ENCODE results near the gene UBE2H. TPM values are rescaled to one million over a fixed set of nuclear protein-coding genes. Genes with fewer than 3 reads are reported as not detected.

UBE2H gene
- total and polyA plus RNA-seq, 10 of the 15 experiments (the other 5 are each of a cell fraction or from before 2014, with no cell fraction given) = 15.6 to 75.5 (median 32.8) TPM

GRCh38 chr7:129948877-129949291 lies 3.9 kb downstream of the UBE2H start:
- peaks cover 0 to 9% of the 10 kb centered on the region in 2 experiments; a peak in 1 of 4 replicates for H3K36me3 ChIP-seq (ENCODE audit: control insufficient read depth in 2 of 2, insufficient read depth in 2 of 2, low read length in 1 of 2)
- no peaks in the 10 kb centered on the region for H3K27me3 ChIP-seq (replicated peaks in 1 of 2; ENCODE audit: control insufficient read depth in 2 of 2, insufficient read depth in 2 of 2, low read length in 1 of 2)
- peak overlapping the region; percentile 80 for H3K9ac ChIP-seq (ENCODE audit: control insufficient read depth, insufficient read depth, low read length)
- H3K4me2 ChIP-seq (ENCODE audit: control insufficient read depth, insufficient read depth) = peak overlapping the region; percentile 96
- peak; percentile 75 for ATAC-seq
- ChIA-PET SMC1A (ENCODE audit: uncharacterized antibody, unreplicated experiment) (interaction anchor here (0.7 to 7.6 kb wide), 18 partner anchors 15 to 574 kb away, joined by 3 to 57 read pairs (median 3); partner anchors contain the start of gene TMEM209), CTCF (interaction anchor here (0.6 to 4.5 kb wide), 5 partner anchors 16 to 256 kb away, joined by 3 to 51 read pairs (median 6); partner anchors contain the start of gene TMEM209), RAD21 (ENCODE audit: unreplicated experiment) (interaction anchor here (0.6 to 5.3 kb wide), 8 partner anchors 10 to 124 kb away, joined by 3 to 84 read pairs (median 4); no protein-coding TSS in a partner anchor), POLR2A (interaction anchor here (0.5 to 6.1 kb wide), 7 partner anchors 16 to 198 kb away, joined by 3 to 54 read pairs (median 5); no protein-coding TSS in a partner anchor)
- H4K20me1 ChIP-seq (ENCODE audit: control insufficient read depth, insufficient read depth) = peaks cover 2% of the 10 kb centered on the region; the same call in 1 of the 2 replicates
- in situ Hi-C loops (cut with MboI) (no loop called here), intact Hi-C loops (cut with micrococcal nuclease; ENCODE audit: unreplicated experiment) (loop anchor here (1.0 kb wide), 1 partner anchor 61 kb away; no protein-coding TSS in a partner anchor)
- H3K9me3 ChIP-seq (replicated peaks; ENCODE audit: control insufficient read depth, insufficient read depth, low read length) = peaks cover 2% of the 10 kb centered on the region; the same call in 2 of the 3 replicates
- BruUV-seq (replicated peaks) = no TSS peak
- peaks cover 84% of the 10 kb centered on the region for H3K79me2 ChIP-seq (ENCODE audit: control insufficient read depth, insufficient read depth, low read length)
- peak overlapping the region; percentile 99 for H3K27ac ChIP-seq (ENCODE audit: control insufficient read depth, insufficient read depth)
- peak overlapping the region; percentile 98 for H3K4me3 ChIP-seq
- DNase-seq (ENCODE audit: low read depth, low spot score) = peak; percentile 70
- FAIRE-seq = peak; percentile 59
- WGBS (ENCODE audit: insufficient coverage, insufficient replicate concordance, low lambda C conversion rate, missing lambda C conversion rate) = 4% methylated on average over 10 of the region's 10 CpGs
- H3K4me1 ChIP-seq (ENCODE audit: control insufficient read depth, insufficient read depth, low read length) = peaks cover 13% of the 10 kb centered on the region; the same call in 1 of the 2 replicates
- no peak overlapping the region for H2AFZ ChIP-seq (ENCODE audit: control insufficient read depth, low read depth, low read length)
- TF ChIP-seq NFYB (IDR thresholded peaks at IDR 0.05; ENCODE audit: insufficient read depth, low read depth, low read length) (peak; percentile 49; the same call in 1 of the 2 replicates), NFYA (IDR thresholded peaks at IDR 0.05; ENCODE audit: borderline replicate concordance, low read depth, low read length) (no peak), CREB1 (IDR thresholded peaks at IDR 0.05; ENCODE audit: low read depth) (peak; percentile 67), CBX5 (IDR thresholded peaks at IDR 0.05; ENCODE audit: low read depth) (no peak), E2F4 (IDR thresholded peaks at IDR 0.05; ENCODE audit: low read depth, low read length) (no peak), EP300 (IDR thresholded peaks at IDR 0.05; ENCODE audit: borderline replicate concordance in 1 of 2, control insufficient read depth in 1 of 2, low read depth in 2 of 2, low read length in 2 of 2) (no peak), CBFB (IDR thresholded peaks at IDR 0.05; ENCODE audit: low read depth) (no peak), JUND (IDR thresholded peaks at IDR 0.05; ENCODE audit: low read depth, low read length) (no peak), FOXK2 (IDR thresholded peaks at IDR 0.05) (peak; percentile 81; the same call in 1 of the 2 replicates), EGR1 (IDR thresholded peaks at IDR 0.05; ENCODE audit: borderline replicate concordance in 1 of 2, low read depth in 2 of 2, low read length in 2 of 2) (no peak), HSF1 (IDR thresholded peaks at IDR 0.05; ENCODE audit: low read depth, low read length) (no peak), ATF2 (IDR thresholded peaks at IDR 0.05; ENCODE audit: low read length) (peak; percentile 44; the same call in 1 of the 2 replicates), ETV6 (conservative IDR thresholded peaks at IDR 0.05 in 1 of 2, IDR thresholded peaks at IDR 0.05 in 1 of 2; ENCODE audit: borderline replicate concordance in 1 of 2, low read depth in 1 of 2) (no peak), HDAC2 (IDR thresholded peaks at IDR 0.05) (no peak), RAD21 (IDR thresholded peaks at IDR 0.05; ENCODE audit: insufficient read depth, low read depth, low read length) (no peak)

Measured in GM12878 (cell line).